GM23338 (cell line): ENCODE data around the gene IGBP1. TPM values are rescaled to one million over a fixed set of nuclear protein-coding genes. Genes with fewer than 3 reads are reported as not detected.

Experiments used
- ATAC-seq: fragments of 200-7000 bp; cut with Tn5 transposase; 3 replicates; pipeline ENCODE4 v1.9.1; 2020
- DNase-seq: peaks from one replicate; pipeline ENCODE4 v3.0.0-alpha.2; 2015; ENCODE audit warnings: low spot score
- H2AFZ ChIP-seq: fragments of 200-600 bp; sonication (generic); 2 replicates; pipeline ENCODE4 v1.8.0; 2016; ENCODE audit warnings: antibody characterized with exemption, mild to moderate bottlenecking, moderate library complexity
- H3F3A ChIP-seq: fragments of 200-600 bp; sonication (generic); replicated peaks from 2 replicates; pipeline ENCODE4 v1.8.0; 2017; ENCODE audit warnings: antibody characterized with exemption, mixed run types, low read depth
- H3K27ac ChIP-seq: fragments of 200-600 bp; sonication (generic); 2 replicates; pipeline ENCODE4 v1.6.1; 2016; ENCODE audit warnings: low read depth
- H3K27me3 ChIP-seq: fragments of 200-600 bp; sonication (generic); 2 replicates; pipeline ENCODE4 v1.8.0; 2016; ENCODE audit warnings: mild to moderate bottlenecking, mixed run types, moderate library complexity; ENCODE audit not compliant: insufficient read depth
- H3K36me3 ChIP-seq: fragments of 200-600 bp; sonication (generic); 2 replicates; pipeline ENCODE4 v1.8.0; 2016; ENCODE audit warnings: mild to moderate bottlenecking; ENCODE audit not compliant: insufficient read depth
- H3K4me1 ChIP-seq: fragments of 200-600 bp; sonication (generic); 2 replicates; pipeline ENCODE4 v1.8.0; 2016; ENCODE audit warnings: mild to moderate bottlenecking, moderate library complexity; ENCODE audit not compliant: insufficient read depth
- H3K4me2 ChIP-seq: fragments of 200-600 bp; sonication (generic); 2 replicates; pipeline ENCODE4 v1.7.1; 2017; ENCODE audit warnings: mixed run types
- H3K4me3 ChIP-seq: fragments of 200-600 bp; sonication (generic); 2 replicates; pipeline ENCODE4 v1.6.1; 2016; ENCODE audit warnings: mixed run types
- H3K79me2 ChIP-seq: fragments of 200-600 bp; sonication (generic); replicated peaks from 2 replicates; pipeline ENCODE4 v1.8.0; 2017; ENCODE audit warnings: mild to moderate bottlenecking; ENCODE audit not compliant: insufficient read depth
- H3K9me2 ChIP-seq: fragments of 200-600 bp; sonication (generic); 2 replicates; pipeline ENCODE4 v1.8.0; 2017; ENCODE audit not compliant: insufficient read depth
- H4K20me1 ChIP-seq: fragments of 200-600 bp; sonication (generic); replicated peaks from 2 replicates; pipeline ENCODE4 v1.8.0; 2017; ENCODE audit warnings: mild to moderate bottlenecking; ENCODE audit not compliant: insufficient read depth
- H3K27ac Mint-ChIP-seq: 2 replicates; pipeline ENCODE4 v1.8.0; 2020; ENCODE audit warnings: inconsistent platforms, mild to moderate bottlenecking, moderate library complexity, mixed read lengths
- H3K27me3 Mint-ChIP-seq: 3 replicates; pipeline ENCODE4 v1.8.0; 2022; ENCODE audit warnings: low read depth, mild to moderate bottlenecking, moderate library complexity, mixed read lengths, inconsistent platforms; ENCODE audit not compliant: insufficient read depth, poor library complexity
- H3K36me3 Mint-ChIP-seq: 3 replicates; pipeline ENCODE4 v1.8.0; 2021; ENCODE audit warnings: low read depth, mild to moderate bottlenecking, inconsistent platforms, moderate library complexity, mixed read lengths
- H3K4me1 Mint-ChIP-seq: 3 replicates; pipeline ENCODE4 v1.8.0; 2020; ENCODE audit warnings: mild to moderate bottlenecking, inconsistent platforms, mixed read lengths
- H3K4me3 Mint-ChIP-seq: 3 replicates; pipeline ENCODE4 v1.8.0; 2021; ENCODE audit warnings: moderate library complexity, mild to moderate bottlenecking, inconsistent platforms, mixed read lengths
- H3K9me3 Mint-ChIP-seq: 3 replicates; pipeline ENCODE4 v1.8.0; 2020; ENCODE audit warnings: moderate library complexity, mild to moderate bottlenecking, inconsistent platforms, mixed read lengths
- EZH2 ChIP-seq: fragments of 200-600 bp; sonication (generic); IDR thresholded peaks from one replicate; pipeline ENCODE4 v1.8.0; 2017; ENCODE audit warnings: antibody characterized with exemption, mild to moderate bottlenecking, low read depth; ENCODE audit not compliant: unreplicated experiment
- JUNB ChIP-seq: IDR thresholded peaks from one replicate; pipeline ENCODE4 v1.6.1; 2016; ENCODE audit warnings: antibody characterized with exemption; ENCODE audit not compliant: unreplicated experiment
- NANOG ChIP-seq: IDR thresholded peaks from 2 replicates; pipeline ENCODE4 v1.6.1; 2016; ENCODE audit warnings: antibody characterized with exemption, borderline replicate concordance
- POLR2AphosphoS5 ChIP-seq: IDR thresholded peaks from 2 replicates; pipeline ENCODE4 v1.6.1; 2016; ENCODE audit warnings: antibody characterized with exemption, low read depth
- STAT1 ChIP-seq: IDR thresholded peaks from one replicate; pipeline ENCODE4 v1.6.1; 2016; ENCODE audit warnings: antibody characterized with exemption; ENCODE audit not compliant: unreplicated experiment
- ZNF114 ChIP-seq: fragments of 250-450 bp; sonication (Bioruptor Pico); IDR thresholded peaks from 2 replicates; pipeline ENCODE4 v1.5.0; 2020; ENCODE audit warnings: mild to moderate bottlenecking, moderate library complexity
- ZNF331 ChIP-seq: fragments of 250-450 bp; sonication (Bioruptor Pico); IDR thresholded peaks from 2 replicates; pipeline ENCODE4 v1.5.0; 2020; ENCODE audit warnings: low read depth, mild to moderate bottlenecking, moderate library complexity
- polyA plus RNA-seq: library from polyadenylated mRNA; unstranded; fragments of >200 nt; fragmentation: Nextera tagmentation; extraction: Ambion mirVana; gene quantifications from 2 replicates; pipeline ENCODE4 v1.2.1, GENCODE V29; 2016
- total RNA-seq: library from RNA; depleted of rRNA; stranded (reverse); fragments of >200 nt; shearing (Covaris generic); gene quantifications from 2 replicates; pipeline ENCODE4 v1.2.3, GENCODE V29; 2014
- TF ChIP-seq, protein P1 (sequence below), 2 experiments: fragments of 200-600 bp in 1 of 2; sonication (generic) in 1 of 2; conservative IDR thresholded peaks; 2 replicates each; pipeline versions ENCODE4 v1.5.1 to v1.6.1; 2016 to 2017; ENCODE audit warnings: antibody characterized with exemption in 2 of 2, low read depth in 2 of 2, mild to moderate bottlenecking in 2 of 2, moderate library complexity in 1 of 2
- TF ChIP-seq, protein P2 (sequence below): IDR thresholded peaks from one replicate; pipeline ENCODE4 v1.6.1; 2018; ENCODE audit warnings: antibody characterized with exemption; ENCODE audit not compliant: unreplicated experiment
- TF ChIP-seq, protein P3 (sequence below): IDR thresholded peaks from 2 replicates; pipeline ENCODE4 v1.6.1; 2016; ENCODE audit warnings: antibody characterized with exemption
- TF ChIP-seq, protein P4 (sequence below): fragments of 250-450 bp; sonication (Bioruptor Pico); IDR thresholded peaks from 2 replicates; pipeline ENCODE4 v1.5.0; 2020; ENCODE audit warnings: mild to moderate bottlenecking, moderate library complexity

The IGBP1 gene
- total and polyA plus RNA-seq, 2 experiments from 2014 or later = 36.8 to 38.5 TPM

DNA sequence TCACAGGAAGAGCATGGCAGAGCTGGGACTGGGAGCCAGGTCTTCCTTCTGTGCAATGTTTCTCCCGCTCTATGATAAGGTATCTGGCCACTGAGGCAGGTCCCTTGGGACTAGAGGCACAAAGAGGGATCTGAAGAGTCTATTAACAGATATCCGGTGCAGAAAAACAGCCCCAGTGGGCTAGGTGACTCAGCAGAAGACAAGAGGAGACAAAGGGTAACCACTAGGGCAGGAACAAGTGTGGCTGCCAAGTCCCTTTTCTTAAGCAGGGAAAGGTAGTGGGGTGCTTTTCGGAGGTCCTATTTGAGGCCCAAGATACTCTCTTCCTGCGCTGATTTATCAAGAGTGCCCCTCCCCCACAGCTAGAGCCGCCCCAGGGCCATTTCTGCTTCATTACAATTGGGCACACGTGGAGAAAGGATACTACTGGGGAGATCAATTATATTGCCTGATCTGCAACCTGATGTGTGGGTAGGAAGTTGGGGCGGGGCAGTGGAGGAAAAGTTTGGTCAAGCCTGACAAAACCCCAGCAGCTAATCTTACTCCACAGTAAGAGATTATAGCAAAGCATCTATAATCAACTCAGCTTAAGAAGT, 43.8 kb downstream of the IGBP1 start, which contains the start of gene DGAT2L6 (continued):
- TF ChIP-seq, protein P1, sequence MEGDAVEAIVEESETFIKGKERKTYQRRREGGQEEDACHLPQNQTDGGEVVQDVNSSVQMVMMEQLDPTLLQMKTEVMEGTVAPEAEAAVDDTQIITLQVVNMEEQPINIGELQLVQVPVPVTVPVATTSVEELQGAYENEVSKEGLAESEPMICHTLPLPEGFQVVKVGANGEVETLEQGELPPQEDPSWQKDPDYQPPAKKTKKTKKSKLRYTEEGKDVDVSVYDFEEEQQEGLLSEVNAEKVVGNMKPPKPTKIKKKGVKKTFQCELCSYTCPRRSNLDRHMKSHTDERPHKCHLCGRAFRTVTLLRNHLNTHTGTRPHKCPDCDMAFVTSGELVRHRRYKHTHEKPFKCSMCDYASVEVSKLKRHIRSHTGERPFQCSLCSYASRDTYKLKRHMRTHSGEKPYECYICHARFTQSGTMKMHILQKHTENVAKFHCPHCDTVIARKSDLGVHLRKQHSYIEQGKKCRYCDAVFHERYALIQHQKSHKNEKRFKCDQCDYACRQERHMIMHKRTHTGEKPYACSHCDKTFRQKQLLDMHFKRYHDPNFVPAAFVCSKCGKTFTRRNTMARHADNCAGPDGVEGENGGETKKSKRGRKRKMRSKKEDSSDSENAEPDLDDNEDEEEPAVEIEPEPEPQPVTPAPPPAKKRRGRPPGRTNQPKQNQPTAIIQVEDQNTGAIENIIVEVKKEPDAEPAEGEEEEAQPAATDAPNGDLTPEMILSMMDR (conservative IDR thresholded peaks at IDR 0.05; ENCODE audit: low read depth in 2 of 2) = no peak
- no peak for TF ChIP-seq POLR2AphosphoS5
- no peak for TF ChIP-seq NANOG
- TF ChIP-seq, protein P2, sequence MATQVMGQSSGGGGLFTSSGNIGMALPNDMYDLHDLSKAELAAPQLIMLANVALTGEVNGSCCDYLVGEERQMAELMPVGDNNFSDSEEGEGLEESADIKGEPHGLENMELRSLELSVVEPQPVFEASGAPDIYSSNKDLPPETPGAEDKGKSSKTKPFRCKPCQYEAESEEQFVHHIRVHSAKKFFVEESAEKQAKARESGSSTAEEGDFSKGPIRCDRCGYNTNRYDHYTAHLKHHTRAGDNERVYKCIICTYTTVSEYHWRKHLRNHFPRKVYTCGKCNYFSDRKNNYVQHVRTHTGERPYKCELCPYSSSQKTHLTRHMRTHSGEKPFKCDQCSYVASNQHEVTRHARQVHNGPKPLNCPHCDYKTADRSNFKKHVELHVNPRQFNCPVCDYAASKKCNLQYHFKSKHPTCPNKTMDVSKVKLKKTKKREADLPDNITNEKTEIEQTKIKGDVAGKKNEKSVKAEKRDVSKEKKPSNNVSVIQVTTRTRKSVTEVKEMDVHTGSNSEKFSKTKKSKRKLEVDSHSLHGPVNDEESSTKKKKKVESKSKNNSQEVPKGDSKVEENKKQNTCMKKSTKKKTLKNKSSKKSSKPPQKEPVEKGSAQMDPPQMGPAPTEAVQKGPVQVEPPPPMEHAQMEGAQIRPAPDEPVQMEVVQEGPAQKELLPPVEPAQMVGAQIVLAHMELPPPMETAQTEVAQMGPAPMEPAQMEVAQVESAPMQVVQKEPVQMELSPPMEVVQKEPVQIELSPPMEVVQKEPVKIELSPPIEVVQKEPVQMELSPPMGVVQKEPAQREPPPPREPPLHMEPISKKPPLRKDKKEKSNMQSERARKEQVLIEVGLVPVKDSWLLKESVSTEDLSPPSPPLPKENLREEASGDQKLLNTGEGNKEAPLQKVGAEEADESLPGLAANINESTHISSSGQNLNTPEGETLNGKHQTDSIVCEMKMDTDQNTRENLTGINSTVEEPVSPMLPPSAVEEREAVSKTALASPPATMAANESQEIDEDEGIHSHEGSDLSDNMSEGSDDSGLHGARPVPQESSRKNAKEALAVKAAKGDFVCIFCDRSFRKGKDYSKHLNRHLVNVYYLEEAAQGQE = no peak
- TF ChIP-seq, protein P3, sequence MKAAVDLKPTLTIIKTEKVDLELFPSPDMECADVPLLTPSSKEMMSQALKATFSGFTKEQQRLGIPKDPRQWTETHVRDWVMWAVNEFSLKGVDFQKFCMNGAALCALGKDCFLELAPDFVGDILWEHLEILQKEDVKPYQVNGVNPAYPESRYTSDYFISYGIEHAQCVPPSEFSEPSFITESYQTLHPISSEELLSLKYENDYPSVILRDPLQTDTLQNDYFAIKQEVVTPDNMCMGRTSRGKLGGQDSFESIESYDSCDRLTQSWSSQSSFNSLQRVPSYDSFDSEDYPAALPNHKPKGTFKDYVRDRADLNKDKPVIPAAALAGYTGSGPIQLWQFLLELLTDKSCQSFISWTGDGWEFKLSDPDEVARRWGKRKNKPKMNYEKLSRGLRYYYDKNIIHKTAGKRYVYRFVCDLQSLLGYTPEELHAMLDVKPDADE = no peak
- no peak for TF ChIP-seq JUNB
- TF ChIP-seq ZNF114 (CRISPR knock-in tag) = no peak
- TF ChIP-seq ZNF331 (CRISPR knock-in tag) = no peak
- no peak for TF ChIP-seq EZH2

DNA sequence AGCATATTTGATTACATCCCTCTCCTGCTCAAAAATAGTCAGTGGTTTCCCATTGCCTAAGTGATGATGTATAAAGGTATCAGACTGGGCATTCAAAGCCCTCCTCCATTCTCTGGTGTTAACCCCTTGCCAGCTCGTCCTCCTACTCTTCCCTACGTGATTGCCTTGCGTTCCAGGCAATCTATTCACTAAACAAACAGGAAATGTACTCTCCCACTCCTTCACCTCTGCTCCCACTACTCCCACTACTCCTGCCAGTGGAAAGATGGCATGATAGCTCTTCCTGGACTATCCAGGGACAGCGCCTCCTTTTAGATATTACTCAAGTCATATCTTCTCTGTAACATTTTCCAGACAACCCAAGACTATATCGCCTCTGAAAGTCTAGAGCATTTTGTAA, 49.8 kb downstream of the IGBP1 start:
- no peaks in the 10 kb centered on the region for H3K9me2 ChIP-seq
- no peak overlapping the region; the same call in 2 of the 3 replicates for H3K4me3 Mint-ChIP-seq
- H3K27me3 Mint-ChIP-seq = peaks cover 7% of the 10 kb centered on the region
- ATAC-seq = no peak
- H3K36me3 ChIP-seq = no peaks in the 10 kb centered on the region
- H3K27me3 ChIP-seq = no peaks in the 10 kb centered on the region
- no peaks in the 10 kb centered on the region for H3K4me1 Mint-ChIP-seq
- H3K4me3 ChIP-seq = no peak overlapping the region
- H3K4me1 ChIP-seq = no peaks in the 10 kb centered on the region
- no peak overlapping the region for H2AFZ ChIP-seq
- H3K9me3 Mint-ChIP-seq = no peaks in the 10 kb centered on the region
- H3K4me2 ChIP-seq = no peak overlapping the region
- H3K36me3 Mint-ChIP-seq = no peaks in the 10 kb centered on the region
- H3K79me2 ChIP-seq = no peaks in the 10 kb centered on the region
- H3K27ac ChIP-seq = no peak overlapping the region
- H3F3A ChIP-seq = no peaks in the 10 kb centered on the region
- H3K27ac Mint-ChIP-seq = no peak overlapping the region
- no peak for DNase-seq
- H4K20me1 ChIP-seq = no peaks in the 10 kb centered on the region
- TF ChIP-seq JUNB (no peak), STAT1 (no peak), EZH2 (no peak), NANOG (no peak), POLR2AphosphoS5 (no peak)
- TF ChIP-seq, protein P4, sequence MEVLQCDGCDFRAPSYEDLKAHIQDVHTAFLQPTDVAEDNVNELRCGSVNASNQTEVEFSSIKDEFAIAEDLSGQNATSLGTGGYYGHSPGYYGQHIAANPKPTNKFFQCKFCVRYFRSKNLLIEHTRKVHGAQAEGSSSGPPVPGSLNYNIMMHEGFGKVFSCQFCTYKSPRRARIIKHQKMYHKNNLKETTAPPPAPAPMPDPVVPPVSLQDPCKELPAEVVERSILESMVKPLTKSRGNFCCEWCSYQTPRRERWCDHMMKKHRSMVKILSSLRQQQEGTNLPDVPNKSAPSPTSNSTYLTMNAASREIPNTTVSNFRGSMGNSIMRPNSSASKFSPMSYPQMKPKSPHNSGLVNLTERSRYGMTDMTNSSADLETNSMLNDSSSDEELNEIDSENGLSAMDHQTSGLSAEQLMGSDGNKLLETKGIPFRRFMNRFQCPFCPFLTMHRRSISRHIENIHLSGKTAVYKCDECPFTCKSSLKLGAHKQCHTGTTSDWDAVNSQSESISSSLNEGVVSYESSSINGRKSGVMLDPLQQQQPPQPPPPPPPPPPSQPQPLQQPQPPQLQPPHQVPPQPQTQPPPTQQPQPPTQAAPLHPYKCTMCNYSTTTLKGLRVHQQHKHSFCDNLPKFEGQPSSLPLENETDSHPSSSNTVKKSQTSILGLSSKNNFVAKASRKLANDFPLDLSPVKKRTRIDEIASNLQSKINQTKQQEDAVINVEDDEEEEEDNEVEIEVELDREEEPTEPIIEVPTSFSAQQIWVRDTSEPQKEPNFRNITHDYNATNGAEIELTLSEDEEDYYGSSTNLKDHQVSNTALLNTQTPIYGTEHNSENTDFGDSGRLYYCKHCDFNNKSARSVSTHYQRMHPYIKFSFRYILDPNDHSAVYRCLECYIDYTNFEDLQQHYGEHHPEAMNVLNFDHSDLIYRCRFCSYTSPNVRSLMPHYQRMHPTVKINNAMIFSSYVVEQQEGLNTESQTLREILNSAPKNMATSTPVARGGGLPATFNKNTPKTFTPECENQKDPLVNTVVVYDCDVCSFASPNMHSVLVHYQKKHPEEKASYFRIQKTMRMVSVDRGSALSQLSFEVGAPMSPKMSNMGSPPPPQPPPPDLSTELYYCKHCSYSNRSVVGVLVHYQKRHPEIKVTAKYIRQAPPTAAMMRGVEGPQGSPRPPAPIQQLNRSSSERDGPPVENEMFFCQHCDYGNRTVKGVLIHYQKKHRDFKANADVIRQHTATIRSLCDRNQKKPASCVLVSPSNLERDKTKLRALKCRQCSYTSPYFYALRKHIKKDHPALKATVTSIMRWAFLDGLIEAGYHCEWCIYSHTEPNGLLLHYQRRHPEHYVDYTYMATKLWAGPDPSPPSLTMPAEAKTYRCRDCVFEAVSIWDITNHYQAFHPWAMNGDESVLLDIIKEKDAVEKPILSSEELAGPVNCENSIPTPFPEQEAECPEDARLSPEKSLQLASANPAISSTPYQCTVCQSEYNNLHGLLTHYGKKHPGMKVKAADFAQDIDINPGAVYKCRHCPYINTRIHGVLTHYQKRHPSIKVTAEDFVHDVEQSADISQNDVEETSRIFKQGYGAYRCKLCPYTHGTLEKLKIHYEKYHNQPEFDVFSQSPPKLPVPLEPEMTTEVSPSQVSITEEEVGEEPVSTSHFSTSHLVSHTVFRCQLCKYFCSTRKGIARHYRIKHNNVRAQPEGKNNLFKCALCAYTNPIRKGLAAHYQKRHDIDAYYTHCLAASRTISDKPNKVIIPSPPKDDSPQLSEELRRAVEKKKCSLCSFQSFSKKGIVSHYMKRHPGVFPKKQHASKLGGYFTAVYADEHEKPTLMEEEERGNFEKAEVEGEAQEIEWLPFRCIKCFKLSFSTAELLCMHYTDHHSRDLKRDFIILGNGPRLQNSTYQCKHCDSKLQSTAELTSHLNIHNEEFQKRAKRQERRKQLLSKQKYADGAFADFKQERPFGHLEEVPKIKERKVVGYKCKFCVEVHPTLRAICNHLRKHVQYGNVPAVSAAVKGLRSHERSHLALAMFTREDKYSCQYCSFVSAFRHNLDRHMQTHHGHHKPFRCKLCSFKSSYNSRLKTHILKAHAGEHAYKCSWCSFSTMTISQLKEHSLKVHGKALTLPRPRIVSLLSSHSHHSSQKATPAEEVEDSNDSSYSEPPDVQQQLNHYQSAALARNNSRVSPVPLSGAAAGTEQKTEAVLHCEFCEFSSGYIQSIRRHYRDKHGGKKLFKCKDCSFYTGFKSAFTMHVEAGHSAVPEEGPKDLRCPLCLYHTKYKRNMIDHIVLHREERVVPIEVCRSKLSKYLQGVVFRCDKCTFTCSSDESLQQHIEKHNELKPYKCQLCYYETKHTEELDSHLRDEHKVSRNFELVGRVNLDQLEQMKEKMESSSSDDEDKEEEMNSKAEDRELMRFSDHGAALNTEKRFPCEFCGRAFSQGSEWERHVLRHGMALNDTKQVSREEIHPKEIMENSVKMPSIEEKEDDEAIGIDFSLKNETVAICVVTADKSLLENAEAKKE (CRISPR knock-in tag) = no peak
